Measurements from ENCODE around the gene ZSWIM1.
"Not testable (repeated sequence)": the region's sequence is repeated elsewhere in the genome, so short reads cannot be mapped to it uniquely, and the experiment has no call there.

Gene ZSWIM1

GRCh38 chr20:45927071-45927878, 46.2 kb downstream of the ZSWIM1 start:
- Histone ChIP-seq H3K4me2 (ENCODE audit: insufficient read depth, low read length) (no peak overlapping the region), H3K79me2 (ENCODE audit: insufficient read depth, low read length) (no peaks in the 10 kb centered on the region), H3K27ac (ENCODE audit: low read length) (no peak overlapping the region), H3K9me3 (ENCODE audit: insufficient read depth, low read length, severe bottlenecking) (no peaks in the 10 kb centered on the region), H3K36me3 (ENCODE audit: insufficient read depth, low read length) (no peaks in the 10 kb centered on the region), H2AFZ (ENCODE audit: low read depth, low read length) (no peak overlapping the region), H3K27me3 (ENCODE audit: insufficient read depth, low read length, poor library complexity) (no peaks in the 10 kb centered on the region), H3K4me3 (ENCODE audit: low read depth in 1 of 2, low read length in 2 of 2) (no peak overlapping the region), H3K9ac (ENCODE audit: low read depth, low read length) (no peak overlapping the region), H3K4me1 (ENCODE audit: insufficient read depth, low read length) (no peaks in the 10 kb centered on the region), H4K20me1 (ENCODE audit: insufficient read depth, low read length) (no peaks in the 10 kb centered on the region)
- ATAC-seq (ENCODE audit: insufficient read depth, low read depth) (peak; percentile 18; the same call in 1 of the 3 replicates), DNase-seq (no peak)
- no peak for TF ChIP-seq EZH2 (IDR thresholded peaks at IDR 0.05; ENCODE audit: borderline replicate concordance, low read depth, low read length, severe bottlenecking)

GRCh38 chr20:45931680-45932079, 50.7 kb downstream of the ZSWIM1 start:
- H3K4me2 ChIP-seq (ENCODE audit: insufficient read depth, low read length); H3K9ac ChIP-seq (ENCODE audit: low read depth, low read length); ATAC-seq (ENCODE audit: insufficient read depth, low read depth); H3K4me3 ChIP-seq (ENCODE audit: low read depth in 1 of 2, low read length in 2 of 2); DNase-seq; H3K9me3 ChIP-seq (ENCODE audit: insufficient read depth, low read length, severe bottlenecking); H3K27ac ChIP-seq (ENCODE audit: low read length); H3K36me3 ChIP-seq (ENCODE audit: insufficient read depth, low read length); H2AFZ ChIP-seq (ENCODE audit: low read depth, low read length); H3K27me3 ChIP-seq (ENCODE audit: insufficient read depth, low read length, poor library complexity): not testable (repeated sequence)
- H3K4me1 ChIP-seq (ENCODE audit: insufficient read depth, low read length) = peaks cover 25% of the 10 kb centered on the region
- H4K20me1 ChIP-seq (ENCODE audit: insufficient read depth, low read length) = peaks cover 15% of the 10 kb centered on the region; the same call in 1 of the 2 replicates
- H3K79me2 ChIP-seq (ENCODE audit: insufficient read depth, low read length) = peaks cover 37% of the 10 kb centered on the region

GRCh38 chr20:45933266-45934045, 52.4 kb downstream of the ZSWIM1 start:
- peaks cover 23% of the 10 kb centered on the region for H3K36me3 ChIP-seq (ENCODE audit: insufficient read depth, low read length)
- TF ChIP-seq CTCF (IDR thresholded peaks at IDR 0.05; ENCODE audit: borderline replicate concordance, extremely low read depth, low read length, poor library complexity, severe bottlenecking) (peak; percentile 65), EZH2 (IDR thresholded peaks at IDR 0.05; ENCODE audit: borderline replicate concordance, low read depth, low read length, severe bottlenecking) (no peak)
- H3K4me3 ChIP-seq (ENCODE audit: low read depth in 1 of 2, low read length in 2 of 2) = peak overlapping the region; percentile 90 to 97
- H4K20me1 ChIP-seq (ENCODE audit: insufficient read depth, low read length) = peaks cover 25% of the 10 kb centered on the region
- no peaks in the 10 kb centered on the region for H3K27me3 ChIP-seq (ENCODE audit: insufficient read depth, low read length, poor library complexity)
- DNase-seq (peak; percentile 84), ATAC-seq (ENCODE audit: insufficient read depth, low read depth) (peak; percentile 51)
- H3K79me2 ChIP-seq (ENCODE audit: insufficient read depth, low read length) = peaks cover 54% of the 10 kb centered on the region
- H2AFZ ChIP-seq (ENCODE audit: low read depth, low read length) = peak overlapping the region; percentile 99
- H3K9ac ChIP-seq (ENCODE audit: low read depth, low read length) = peak overlapping the region; percentile 100
- peak overlapping the region; percentile 77 for H3K4me2 ChIP-seq (ENCODE audit: insufficient read depth, low read length)
- no peaks in the 10 kb centered on the region for H3K9me3 ChIP-seq (ENCODE audit: insufficient read depth, low read length, severe bottlenecking)
- H3K4me1 ChIP-seq (ENCODE audit: insufficient read depth, low read length) = peaks cover 27% of the 10 kb centered on the region
- peak overlapping the region; percentile 99 for H3K27ac ChIP-seq (ENCODE audit: low read length)

GRCh38 chr20:45934046-45934585, 53.1 kb downstream of the ZSWIM1 start:
- Histone ChIP-seq H4K20me1 (ENCODE audit: insufficient read depth, low read length) (peaks cover 32% of the 10 kb centered on the region), H3K79me2 (ENCODE audit: insufficient read depth, low read length) (peaks cover 56% of the 10 kb centered on the region), H3K27ac (ENCODE audit: low read length) (peak overlapping the region; percentile 99), H3K36me3 (ENCODE audit: insufficient read depth, low read length) (peaks cover 29% of the 10 kb centered on the region), H3K9ac (ENCODE audit: low read depth, low read length) (peak overlapping the region; percentile 100), H3K4me2 (ENCODE audit: insufficient read depth, low read length) (peak overlapping the region; percentile 77), H3K9me3 (ENCODE audit: insufficient read depth, low read length, severe bottlenecking) (no peaks in the 10 kb centered on the region), H3K4me3 (ENCODE audit: low read depth in 1 of 2, low read length in 2 of 2) (peak overlapping the region; percentile 90 to 97), H3K4me1 (ENCODE audit: insufficient read depth, low read length) (peaks cover 27% of the 10 kb centered on the region), H3K27me3 (ENCODE audit: insufficient read depth, low read length, poor library complexity) (no peaks in the 10 kb centered on the region), H2AFZ (ENCODE audit: low read depth, low read length) (peak overlapping the region; percentile 99)
- no peak for TF ChIP-seq CTCF (IDR thresholded peaks at IDR 0.05; ENCODE audit: borderline replicate concordance, extremely low read depth, low read length, poor library complexity, severe bottlenecking)
- TF ChIP-seq EZH2 (IDR thresholded peaks at IDR 0.05; ENCODE audit: borderline replicate concordance, low read depth, low read length, severe bottlenecking) = no peak
- ATAC-seq (ENCODE audit: insufficient read depth, low read depth) (peak; percentile 46), DNase-seq (no peak)
